Left ventricle myocardium inferior (tissue), 1 donor: Measurements from ENCODE around the gene GPSM3. TPM values are rescaled to one million over a fixed set of nuclear protein-coding genes. Genes with fewer than 3 reads are reported as not detected.
"Not testable (repeated sequence)": the region's sequence is repeated elsewhere in the genome, so short reads cannot be mapped to it uniquely, and the experiment has no call there.

Experiments used
- DNase-seq: peaks from one replicate; pipeline ENCODE4 v3.0.0-alpha.2; 2020
- H3K27ac ChIP-seq: fragments of 200-600 bp; replicated peaks from 2 replicates; pipeline ENCODE4 v1.8.0; 2021
- H3K27me3 ChIP-seq: fragments of 200-600 bp; 2 replicates; pipeline ENCODE4 v1.8.0; 2021; ENCODE audit warnings: low read depth
- H3K36me3 ChIP-seq: fragments of 200-600 bp; 2 replicates; pipeline ENCODE4 v1.8.0; 2021
- H3K4me1 ChIP-seq: fragments of 200-600 bp; 2 replicates; pipeline ENCODE4 v1.8.0; 2021
- H3K4me3 ChIP-seq: fragments of 200-600 bp; 2 replicates; pipeline ENCODE4 v1.8.0; 2021; ENCODE audit warnings: mild to moderate bottlenecking, moderate library complexity
- H3K9me3 ChIP-seq: fragments of 200-600 bp; replicated peaks from 2 replicates; pipeline ENCODE4 v1.8.0; 2021
- CTCF ChIP-seq: fragments of 200-600 bp; IDR thresholded peaks from 2 replicates; pipeline ENCODE4 v1.8.0; 2021; ENCODE audit warnings: antibody characterized with exemption, mild to moderate bottlenecking, borderline replicate concordance
- intact Hi-C: fragments of 100-400 bp; cut with micrococcal nuclease; formaldehyde crosslinking; loops from one replicate; pipeline ENCODE4 v1.11.0; 2022
- total RNA-seq: library from RNA; stranded (reverse); fragmentation: NEBNext Ultra II Directional; extraction: Animal tissue kit (Norgen Biotek cat#: 25700); gene quantifications from one replicate; pipeline ENCODE4 v1.2.1, GENCODE V29; 2021
- donor health status: DM: no; HTN: yes; CAD: no; lungs with severe emphysema.

GPSM3 gene
- total RNA-seq, 1 donor from 2014 or later = 5.0 TPM

DNA sequence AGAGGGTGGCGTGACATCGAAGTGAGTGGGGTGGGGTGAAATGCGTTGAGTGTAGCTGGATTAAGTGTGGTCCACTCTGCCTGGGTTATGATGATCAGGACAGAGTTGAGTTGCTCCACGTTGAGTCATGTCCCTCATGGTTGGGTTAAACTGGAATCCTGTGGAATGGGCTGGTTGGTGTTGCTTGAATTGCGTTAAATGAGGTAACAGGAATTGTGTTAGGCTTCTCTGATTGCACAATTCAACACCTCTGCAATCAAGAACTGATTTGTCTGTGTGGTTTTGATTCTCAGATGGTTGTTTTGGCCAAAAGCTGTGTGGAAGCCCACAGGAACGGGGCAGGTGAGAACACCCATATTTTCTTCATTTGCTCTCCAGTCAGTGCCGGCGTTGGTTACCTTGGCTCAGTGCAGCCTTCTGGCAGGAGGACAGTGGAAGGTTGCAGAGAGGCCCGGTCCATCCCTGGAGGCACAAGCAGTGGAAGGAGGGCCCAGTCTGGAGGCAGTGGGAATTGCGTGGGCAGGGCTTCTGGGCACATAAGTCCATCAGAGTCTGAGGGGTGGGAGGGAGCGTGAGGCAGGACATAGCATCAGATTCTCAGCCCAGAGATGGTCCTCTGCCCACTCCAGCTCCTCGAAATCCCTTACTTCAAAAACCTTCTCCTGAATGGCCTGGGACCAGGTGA is 19.8 kb upstream of the GPSM3 start:
- TF ChIP-seq CTCF = no peak
- no peaks in the 10 kb centered on the region for H3K9me3 ChIP-seq
- DNase-seq = no peak
- peaks cover 28% of the 10 kb centered on the region for H3K36me3 ChIP-seq
- H3K4me1 ChIP-seq = no peaks in the 10 kb centered on the region
- no peaks in the 10 kb centered on the region for H3K27me3 ChIP-seq
- no peak overlapping the region for H3K27ac ChIP-seq
- intact Hi-C loops = no loop called here
- no peak overlapping the region for H3K4me3 ChIP-seq

DNA sequence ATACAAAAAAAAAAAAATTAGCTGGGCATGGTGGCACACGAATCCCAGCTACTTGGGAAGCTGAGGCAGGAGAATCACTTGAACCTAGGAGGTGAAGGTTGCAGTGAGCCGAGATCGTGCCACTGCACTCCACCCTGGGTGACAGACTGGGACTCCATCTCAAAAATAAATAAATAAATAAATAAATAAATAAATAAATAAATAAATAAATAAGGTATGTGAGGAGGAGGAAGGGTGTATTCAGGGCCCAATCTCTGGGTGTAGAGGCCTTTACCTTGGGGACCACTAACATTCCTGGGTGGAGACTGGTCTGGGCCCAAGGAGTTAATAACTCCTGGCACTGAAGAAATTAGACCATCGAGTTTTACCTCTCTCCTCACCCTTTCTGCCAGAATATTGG is 19.0 kb upstream of the GPSM3 start:
- not testable (repeated sequence) for H3K9me3 ChIP-seq, DNase-seq

GRCh38 chr6:32210191-32210601 is 17.8 kb upstream of the GPSM3 start:
- Histone ChIP-seq H3K9me3 (no peaks in the 10 kb centered on the region), H3K27ac (no peak overlapping the region), H3K27me3 (no peaks in the 10 kb centered on the region), H3K4me3 (no peak overlapping the region), H3K36me3 (peaks cover 19% of the 10 kb centered on the region), H3K4me1 (no peaks in the 10 kb centered on the region)
- TF ChIP-seq CTCF = no peak
- no peak for DNase-seq
- intact Hi-C loops = no loop called here

More for the DNA sequence above, 19.0 kb upstream of the GPSM3 start:
- intact Hi-C loops, H3K27me3 ChIP-seq, H3K27ac ChIP-seq, H3K4me1 ChIP-seq, H3K4me3 ChIP-seq: not testable (repeated sequence)
- peaks cover 21% of the 10 kb centered on the region for H3K36me3 ChIP-seq

GRCh38 chr6:32208996-32209395 is 16.6 kb upstream of the GPSM3 start:
- H3K36me3 ChIP-seq = peaks cover 30% of the 10 kb centered on the region
- TF ChIP-seq CTCF = no peak
- H3K9me3 ChIP-seq = no peaks in the 10 kb centered on the region
- H3K4me3 ChIP-seq = no peak overlapping the region
- intact Hi-C loops = no loop called here
- DNase-seq = no peak
- H3K27me3 ChIP-seq = peaks cover 2% of the 10 kb centered on the region
- H3K27ac ChIP-seq = no peak overlapping the region
- H3K4me1 ChIP-seq = no peaks in the 10 kb centered on the region

- Histone ChIP-seq H3K36me3 (peaks cover 34% of the 10 kb centered on the region), H3K27me3 (peaks cover 27% of the 10 kb centered on the region), H3K9me3 (no peaks in the 10 kb centered on the region), H3K4me1 (no peaks in the 10 kb centered on the region), H3K4me3 (no peak overlapping the region), H3K27ac (no peak overlapping the region)
- TF ChIP-seq CTCF = no peak
- intact Hi-C loops = no loop called here
- no peak for DNase-seq
Observed at GRCh38 chr6:32204268-32204715, 11.8 kb upstream of the GPSM3 start.

DNA sequence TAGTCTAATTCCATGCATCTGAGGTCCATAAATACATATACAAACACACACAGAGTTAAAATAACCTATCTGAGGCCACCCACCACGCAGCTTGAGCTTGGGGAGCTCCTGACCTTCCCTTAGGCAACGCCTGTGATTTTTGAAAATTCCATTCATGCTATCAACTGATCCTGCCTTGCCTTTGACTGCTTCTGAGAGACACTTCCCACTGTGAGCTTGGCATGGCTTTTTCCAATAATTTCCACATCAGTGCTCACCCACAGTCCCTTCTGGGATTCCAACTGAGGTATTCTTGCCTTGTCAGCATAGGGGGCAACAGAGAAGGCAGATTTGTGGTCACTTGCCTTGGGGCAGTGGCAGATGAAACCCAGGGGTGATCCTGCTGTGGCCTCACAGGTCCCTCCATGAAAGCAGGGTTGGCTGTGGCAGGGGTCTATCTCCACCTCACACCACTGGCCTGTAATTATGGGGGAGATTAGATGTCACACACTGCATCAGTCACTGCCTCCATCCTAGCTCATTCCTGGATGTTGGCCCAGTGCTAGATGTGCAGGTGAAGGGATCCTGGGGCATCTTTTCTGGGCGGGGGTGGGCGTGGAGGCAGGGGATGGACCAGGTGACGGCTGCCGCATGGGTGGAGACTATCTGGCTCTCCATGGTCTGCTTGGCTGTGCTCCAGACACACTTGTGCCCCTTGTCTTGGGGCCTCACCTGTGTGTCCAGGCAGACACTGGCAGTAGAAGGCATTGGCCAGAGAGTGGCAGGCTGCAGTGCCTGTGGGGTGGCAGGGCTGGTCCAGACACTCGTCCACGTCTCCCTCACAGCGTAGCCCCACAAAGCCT is 11.2 kb upstream of the GPSM3 start:
- H3K36me3 ChIP-seq = peaks cover 28% of the 10 kb centered on the region
- TF ChIP-seq CTCF = no peak
- no peak overlapping the region for H3K27ac ChIP-seq
- H3K27me3 ChIP-seq = peaks cover 27% of the 10 kb centered on the region
- DNase-seq = no peak
- H3K4me1 ChIP-seq = no peaks in the 10 kb centered on the region
- H3K4me3 ChIP-seq = no peak overlapping the region
- H3K9me3 ChIP-seq = no peaks in the 10 kb centered on the region
- intact Hi-C loops = no loop called here
